HepG2 (cell line): ENCODE results near the gene TRIM27. TPM values are rescaled to one million over a fixed set of nuclear protein-coding genes. Genes with fewer than 3 reads are reported as not detected.

Experiments
- AGO1 ChIP-seq: fragments of 200-400 bp; formaldehyde crosslinking; IDR thresholded peaks from 2 replicates; pipeline ENCODE4 v1.6.1; 2017; ENCODE audit warnings: mild to moderate bottlenecking, low read depth, low read length, moderate library complexity; ENCODE audit not compliant: poor library complexity, severe bottlenecking
- BCL6 ChIP-seq: IDR thresholded peaks from 2 replicates; pipeline ENCODE4 v1.6.1; 2016; ENCODE audit warnings: missing genetic modification reagents, missing compliant biosample characterization
- GATAD1 ChIP-seq: IDR thresholded peaks from 2 replicates; pipeline ENCODE4 v1.6.1; 2016; ENCODE audit warnings: missing genetic modification reagents, missing compliant biosample characterization
- GFI1 ChIP-seq: sonication (generic); formaldehyde crosslinking; IDR thresholded peaks from 2 replicates; pipeline ENCODE4 v1.5.0; 2020; ENCODE audit warnings: missing genetic modification reagents, mild to moderate bottlenecking, borderline replicate concordance
- GPN1 ChIP-seq: sonication (generic); formaldehyde crosslinking; IDR thresholded peaks from 2 replicates; pipeline ENCODE4 v1.5.1; 2020; ENCODE audit warnings: missing genetic modification reagents, borderline replicate concordance
- HDAC1 ChIP-seq: sonication (generic); formaldehyde crosslinking; IDR thresholded peaks from 2 replicates; pipeline ENCODE4 v1.5.1; 2020; ENCODE audit warnings: mild to moderate bottlenecking, missing genetic modification reagents
- NFE2L1 ChIP-seq: sonication (generic); formaldehyde crosslinking; IDR thresholded peaks from 2 replicates; pipeline ENCODE4 v1.4.0; 2020; ENCODE audit warnings: missing genetic modification reagents, mild to moderate bottlenecking, borderline replicate concordance
- NFIB ChIP-seq: sonication (generic); formaldehyde crosslinking; IDR thresholded peaks from 2 replicates; pipeline ENCODE4 v1.9.0; 2021; ENCODE audit warnings: missing genetic modification reagents, mild to moderate bottlenecking, borderline replicate concordance
- NFYC ChIP-seq: IDR thresholded peaks from 2 replicates; pipeline ENCODE4 v1.6.1; 2016; ENCODE audit warnings: missing genetic modification reagents, missing compliant biosample characterization
- PITX1 ChIP-seq: sonication (generic); formaldehyde crosslinking; IDR thresholded peaks from 2 replicates; pipeline ENCODE4 v1.5.1; 2020; ENCODE audit warnings: mild to moderate bottlenecking, missing genetic modification reagents
- RELA ChIP-seq: sonication (generic); formaldehyde crosslinking; IDR thresholded peaks from 2 replicates; pipeline ENCODE4 v1.4.0; 2020; ENCODE audit warnings: missing genetic modification reagents
- RFXAP ChIP-seq: sonication (generic); formaldehyde crosslinking; IDR thresholded peaks from 2 replicates; pipeline ENCODE4 v1.4.0; 2020; ENCODE audit warnings: missing genetic modification reagents, borderline replicate concordance
- STAT5B ChIP-seq: sonication (generic); formaldehyde crosslinking; IDR thresholded peaks from 2 replicates; pipeline ENCODE4 v1.4.0; 2020; ENCODE audit warnings: missing genetic modification reagents
- TSC22D2 ChIP-seq: sonication (generic); formaldehyde crosslinking; IDR thresholded peaks from 2 replicates; pipeline ENCODE4 v1.5.1; 2020; ENCODE audit warnings: missing genetic modification reagents, mild to moderate bottlenecking, borderline replicate concordance
- XBP1 ChIP-seq: sonication (generic); formaldehyde crosslinking; IDR thresholded peaks from 2 replicates; pipeline ENCODE4 v1.5.0; 2020; ENCODE audit warnings: missing genetic modification reagents
- ZFP41 ChIP-seq: sonication (generic); formaldehyde crosslinking; IDR thresholded peaks from 2 replicates; pipeline ENCODE4 v1.4.0; 2020; ENCODE audit warnings: mild to moderate bottlenecking, missing genetic modification reagents, borderline replicate concordance
- ZKSCAN8 ChIP-seq: IDR thresholded peaks from 2 replicates; pipeline ENCODE4 v1.6.1; 2016; ENCODE audit warnings: borderline replicate concordance, missing genetic modification reagents, missing compliant biosample characterization
- ZNF224 ChIP-seq: sonication (generic); formaldehyde crosslinking; IDR thresholded peaks from 2 replicates; pipeline ENCODE4 v1.5.0; 2020; ENCODE audit warnings: mild to moderate bottlenecking, missing genetic modification reagents
- ZNF30 ChIP-seq: sonication (generic); formaldehyde crosslinking; IDR thresholded peaks from 2 replicates; pipeline ENCODE4 v1.5.0; 2020; ENCODE audit warnings: mild to moderate bottlenecking, missing genetic modification reagents
- ZNF451 ChIP-seq: sonication (generic); formaldehyde crosslinking; IDR thresholded peaks from 2 replicates; pipeline ENCODE4 v1.5.0; 2020; ENCODE audit warnings: mild to moderate bottlenecking, missing genetic modification reagents
- ZNF510 ChIP-seq: sonication (generic); formaldehyde crosslinking; IDR thresholded peaks from 2 replicates; pipeline ENCODE4 v1.4.0; 2020; ENCODE audit warnings: low read depth, mild to moderate bottlenecking, missing genetic modification reagents
- ZNF530 ChIP-seq: sonication (generic); formaldehyde crosslinking; IDR thresholded peaks from 2 replicates; pipeline ENCODE4 v1.5.0; 2020; ENCODE audit warnings: low read depth, mild to moderate bottlenecking, missing genetic modification reagents
- ZSCAN22 ChIP-seq: sonication (generic); formaldehyde crosslinking; IDR thresholded peaks from 2 replicates; pipeline ENCODE4 v1.4.0; 2020; ENCODE audit warnings: mild to moderate bottlenecking, missing genetic modification reagents
- polyA plus RNA-seq, 8 experiments: library from polyadenylated mRNA; depleted of rRNA in 3 of 8; stranded (reverse) in 7 of 8; unstranded in 1 of 8; fragments of >200 nt; fragmentation: Illumina TruSeq in 4 of 8; extraction: Trizol in 4 of 8; gene quantifications; 2 replicates each; pipeline versions ENCODE4 v1.2.1 to v1.2.3, GENCODE V29; 2011 to 2016; ENCODE audit warnings: low read depth in 4 of 8, missing spikeins in 1 of 8, mixed read lengths in 1 of 8; ENCODE audit not compliant: insufficient read depth in 1 of 8
- total RNA-seq, 5 experiments: library from RNA; depleted of rRNA; stranded (reverse); fragments of >200 nt; fragmentation: Illumina TruSeq; extraction: Trizol; gene quantifications; 2 replicates each; pipeline ENCODE4 v1.2.3, GENCODE V29; 2016; ENCODE audit warnings: low read depth in 1 of 5
- TF ChIP-seq, protein P1 (sequence below): sonication (generic); formaldehyde crosslinking; IDR thresholded peaks from 2 replicates; pipeline ENCODE4 v1.5.0; 2020; ENCODE audit warnings: mild to moderate bottlenecking, low read depth, missing genetic modification reagents, borderline replicate concordance
- TF ChIP-seq, protein P2 (sequence below): sonication (generic); formaldehyde crosslinking; IDR thresholded peaks from 2 replicates; pipeline ENCODE4 v1.9.0; 2021; ENCODE audit warnings: missing genetic modification reagents, borderline replicate concordance
- TF ChIP-seq, protein P3 (sequence below): sonication (generic); formaldehyde crosslinking; IDR thresholded peaks from 2 replicates; pipeline ENCODE4 v1.8.1; 2022; ENCODE audit warnings: mild to moderate bottlenecking, missing genetic modification reagents
- TF ChIP-seq, protein P4 (sequence below): sonication (generic); formaldehyde crosslinking; IDR thresholded peaks from 2 replicates; pipeline ENCODE4 v1.5.0; 2020; ENCODE audit warnings: missing genetic modification reagents

TRIM27 gene
- total and polyA plus RNA-seq, 2 of the 13 experiments (the other 11 are each of a cell fraction or from before 2014, with no cell fraction given), result 88.6 to 112 TPM

DNA sequence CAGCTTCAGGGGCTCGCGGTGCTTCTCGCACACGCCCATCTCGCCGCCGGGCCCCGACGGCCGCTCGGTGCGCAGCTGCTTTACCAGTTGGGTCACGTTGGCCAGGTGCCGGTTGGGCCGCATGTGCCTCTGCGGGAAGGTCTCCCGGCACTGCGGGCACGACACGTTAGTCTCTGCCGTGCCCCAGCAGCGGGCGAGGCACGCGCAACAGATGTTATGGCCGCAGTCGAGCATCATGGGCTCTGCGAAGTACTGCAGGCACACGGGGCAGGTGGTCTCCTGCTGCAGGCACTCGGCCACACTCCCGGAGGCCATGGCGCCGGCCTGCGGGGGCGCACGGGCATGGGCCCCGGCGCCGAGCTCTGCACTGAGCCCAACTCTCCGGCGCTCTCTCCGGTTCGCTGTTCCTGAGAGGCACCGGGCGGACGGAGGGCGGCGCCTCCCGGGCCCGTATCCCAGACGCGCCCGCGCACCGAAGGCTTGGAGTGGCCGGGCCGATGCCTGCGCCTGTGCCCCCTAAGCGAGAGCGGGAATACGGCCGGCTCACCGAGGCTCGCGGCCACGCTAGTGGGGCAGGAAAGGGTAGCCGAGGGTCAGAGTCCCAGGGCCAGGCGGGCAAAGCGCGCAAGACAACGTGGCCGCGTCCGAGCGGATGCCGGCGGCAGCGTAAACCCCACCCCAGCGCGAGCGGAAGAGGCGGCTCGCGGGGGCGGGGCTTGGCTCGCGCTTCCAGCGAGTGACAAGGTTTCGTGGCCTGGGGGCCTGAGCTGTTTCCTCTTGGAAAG is at the start of gene TRIM27 (continued):
- TF ChIP-seq NFIB (CRISPR knock-in tag), result no peak
- peak; percentile 83 for TF ChIP-seq GATAD1 (CRISPR knock-in tag)
- peak; percentile 97 for TF ChIP-seq XBP1 (CRISPR knock-in tag)
- TF ChIP-seq HDAC1, result peak; percentile 97
- TF ChIP-seq NFE2L1, result no peak
- TF ChIP-seq ZKSCAN8, result peak; percentile 68
- TF ChIP-seq RELA (CRISPR knock-in tag), result peak; percentile 79; the same call in 1 of the 2 replicates
- peak; percentile 98; the same call in 1 of the 2 replicates for TF ChIP-seq ZNF224 (CRISPR knock-in tag)
- TF ChIP-seq ZNF451 (CRISPR knock-in tag), result peak; percentile 90; the same call in 1 of the 2 replicates
- TF ChIP-seq PITX1, result peak; percentile 70; the same call in 1 of the 2 replicates
- TF ChIP-seq GFI1, result peak; percentile 67
- TF ChIP-seq, protein P1, sequence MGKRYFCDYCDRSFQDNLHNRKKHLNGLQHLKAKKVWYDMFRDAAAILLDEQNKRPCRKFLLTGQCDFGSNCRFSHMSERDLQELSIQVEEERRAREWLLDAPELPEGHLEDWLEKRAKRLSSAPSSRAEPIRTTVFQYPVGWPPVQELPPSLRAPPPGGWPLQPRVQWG (CRISPR knock-in tag), result no peak
- peak; percentile 54; the same call in 1 of the 2 replicates for TF ChIP-seq BCL6 (CRISPR knock-in tag)
- TF ChIP-seq NFYC (CRISPR knock-in tag), result peak; percentile 67
- TF ChIP-seq AGO1, result no peak
- TF ChIP-seq TSC22D2 (CRISPR knock-in tag), result peak; percentile 63; the same call in 1 of the 2 replicates
- no peak; the same call in 1 of the 2 replicates for TF ChIP-seq ZNF510 (CRISPR knock-in tag)
- TF ChIP-seq, protein P2, sequence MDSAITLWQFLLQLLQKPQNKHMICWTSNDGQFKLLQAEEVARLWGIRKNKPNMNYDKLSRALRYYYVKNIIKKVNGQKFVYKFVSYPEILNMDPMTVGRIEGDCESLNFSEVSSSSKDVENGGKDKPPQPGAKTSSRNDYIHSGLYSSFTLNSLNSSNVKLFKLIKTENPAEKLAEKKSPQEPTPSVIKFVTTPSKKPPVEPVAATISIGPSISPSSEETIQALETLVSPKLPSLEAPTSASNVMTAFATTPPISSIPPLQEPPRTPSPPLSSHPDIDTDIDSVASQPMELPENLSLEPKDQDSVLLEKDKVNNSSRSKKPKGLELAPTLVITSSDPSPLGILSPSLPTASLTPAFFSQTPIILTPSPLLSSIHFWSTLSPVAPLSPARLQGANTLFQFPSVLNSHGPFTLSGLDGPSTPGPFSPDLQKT (CRISPR knock-in tag), result no peak; the same call in 1 of the 2 replicates
- peak; percentile 96 for TF ChIP-seq ZNF30 (CRISPR knock-in tag)
- peak; percentile 68; the same call in 1 of the 2 replicates for TF ChIP-seq RFXAP
- no peak for TF ChIP-seq ZFP41 (CRISPR knock-in tag)
- no peak for TF ChIP-seq ZSCAN22 (CRISPR knock-in tag)
- TF ChIP-seq, protein P3, sequence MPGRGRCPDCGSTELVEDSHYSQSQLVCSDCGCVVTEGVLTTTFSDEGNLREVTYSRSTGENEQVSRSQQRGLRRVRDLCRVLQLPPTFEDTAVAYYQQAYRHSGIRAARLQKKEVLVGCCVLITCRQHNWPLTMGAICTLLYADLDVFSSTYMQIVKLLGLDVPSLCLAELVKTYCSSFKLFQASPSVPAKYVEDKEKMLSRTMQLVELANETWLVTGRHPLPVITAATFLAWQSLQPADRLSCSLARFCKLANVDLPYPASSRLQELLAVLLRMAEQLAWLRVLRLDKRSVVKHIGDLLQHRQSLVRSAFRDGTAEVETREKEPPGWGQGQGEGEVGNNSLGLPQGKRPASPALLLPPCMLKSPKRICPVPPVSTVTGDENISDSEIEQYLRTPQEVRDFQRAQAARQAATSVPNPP (CRISPR knock-in tag), result peak; percentile 66
- TF ChIP-seq GPN1 (CRISPR knock-in tag), result peak; percentile 41
- TF ChIP-seq STAT5B (CRISPR knock-in tag), result no peak; the same call in 1 of the 2 replicates
- no peak; the same call in 1 of the 2 replicates for TF ChIP-seq ZNF530 (CRISPR knock-in tag)
- TF ChIP-seq, protein P4, sequence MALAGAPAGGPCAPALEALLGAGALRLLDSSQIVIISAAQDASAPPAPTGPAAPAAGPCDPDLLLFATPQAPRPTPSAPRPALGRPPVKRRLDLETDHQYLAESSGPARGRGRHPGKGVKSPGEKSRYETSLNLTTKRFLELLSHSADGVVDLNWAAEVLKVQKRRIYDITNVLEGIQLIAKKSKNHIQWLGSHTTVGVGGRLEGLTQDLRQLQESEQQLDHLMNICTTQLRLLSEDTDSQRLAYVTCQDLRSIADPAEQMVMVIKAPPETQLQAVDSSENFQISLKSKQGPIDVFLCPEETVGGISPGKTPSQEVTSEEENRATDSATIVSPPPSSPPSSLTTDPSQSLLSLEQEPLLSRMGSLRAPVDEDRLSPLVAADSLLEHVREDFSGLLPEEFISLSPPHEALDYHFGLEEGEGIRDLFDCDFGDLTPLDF (CRISPR knock-in tag), result peak; percentile 87
